B cell (primary cell): Measurements from ENCODE around the gene FANCD2.

Experiments
- CTCF ChIP-seq: fragments of 200-600 bp; IDR thresholded peaks from one replicate; pipeline ENCODE4 v1.8.0; 2022; ENCODE audit warnings: antibody characterized with exemption, mild to moderate bottlenecking
- EZH2 ChIP-seq: IDR thresholded peaks from 2 replicates; pipeline ENCODE4 v1.6.1; 2012; ENCODE audit warnings: borderline replicate concordance, low read depth, mild to moderate bottlenecking, moderate library complexity, low read length; ENCODE audit not compliant: insufficient read depth, poor library complexity, severe bottlenecking

- TF ChIP-seq CTCF = no peak
- no peak for TF ChIP-seq EZH2
Measured at GRCh38 chr3:10142707-10143560, 116.7 kb downstream of the FANCD2 start.
